Neural progenitor cell (in vitro differentiated cells): ENCODE results near the gene DNPH1. TPM values are rescaled to one million over a fixed set of nuclear protein-coding genes. Genes with fewer than 3 reads are reported as not detected.
A peak's percentile ranks its signal among the peaks of the same experiment; 100 is the strongest.

Experiments used
- DNase-seq: peaks from one replicate; pipeline ENCODE4 v3.0.0-alpha.2; 2016; ENCODE audit warnings: low spot score
- H2AFZ ChIP-seq: fragments of 200-600 bp; sonication (generic); replicated peaks from 2 replicates; pipeline ENCODE4 v1.6.1; 2016; ENCODE audit warnings: antibody characterized with exemption
- H3F3A ChIP-seq: fragments of 200-600 bp; sonication (generic); 2 replicates; pipeline ENCODE4 v1.6.1; 2016; ENCODE audit warnings: antibody characterized with exemption, low read depth
- H3K27ac ChIP-seq: fragments of 200-600 bp; sonication (generic); 2 replicates; pipeline ENCODE4 v1.5.1; 2016; ENCODE audit warnings: mild to moderate bottlenecking
- H3K27me3 ChIP-seq: fragments of 200-600 bp; sonication (generic); 2 replicates; pipeline ENCODE4 v1.6.1; 2016; ENCODE audit warnings: mild to moderate bottlenecking, moderate library complexity
- H3K36me3 ChIP-seq: fragments of 200-600 bp; sonication (generic); 2 replicates; pipeline ENCODE4 v1.5.1; 2016
- H3K4me1 ChIP-seq: fragments of 200-600 bp; sonication (generic); 2 replicates; pipeline ENCODE4 v1.6.1; 2016; ENCODE audit warnings: mixed run types
- H3K4me2 ChIP-seq: fragments of 200-600 bp; sonication (generic); 2 replicates; pipeline ENCODE4 v1.6.1; 2016
- H3K4me3 ChIP-seq: fragments of 200-600 bp; sonication (generic); 2 replicates; pipeline ENCODE4 v1.5.1; 2016
- H3K79me2 ChIP-seq: fragments of 200-600 bp; sonication (generic); 2 replicates; pipeline ENCODE4 v1.6.1; 2016; ENCODE audit warnings: low read depth
- H3K9ac ChIP-seq: fragments of 200-600 bp; sonication (generic); 2 replicates; pipeline ENCODE4 v1.6.1; 2016
- H3K9me3 ChIP-seq: fragments of 200-600 bp; sonication (generic); 2 replicates; pipeline ENCODE4 v1.5.1; 2016; ENCODE audit warnings: low read depth
- H4K20me1 ChIP-seq: fragments of 200-600 bp; sonication (generic); 2 replicates; pipeline ENCODE4 v1.6.1; 2016; ENCODE audit warnings: low read depth
- H3K27ac Mint-ChIP-seq: 3 replicates; pipeline ENCODE4 v1.8.0; 2021; ENCODE audit warnings: mixed read lengths
- H3K27me3 Mint-ChIP-seq: 2 replicates; pipeline ENCODE4 v1.8.0; 2022; ENCODE audit warnings: low read depth, mild to moderate bottlenecking, inconsistent platforms, moderate library complexity, mixed read lengths; ENCODE audit not compliant: insufficient read depth
- H3K36me3 Mint-ChIP-seq: 3 replicates; pipeline ENCODE4 v1.8.0; 2021; ENCODE audit warnings: mixed read lengths
- H3K4me1 Mint-ChIP-seq: 3 replicates; pipeline ENCODE4 v1.8.0; 2021; ENCODE audit warnings: mixed read lengths
- H3K4me3 Mint-ChIP-seq: 3 replicates; pipeline ENCODE4 v1.8.0; 2021; ENCODE audit warnings: mild to moderate bottlenecking, moderate library complexity, mixed read lengths
- H3K9me3 Mint-ChIP-seq: 3 replicates; pipeline ENCODE4 v1.8.0; 2020; ENCODE audit warnings: mixed read lengths
- CTCF ChIP-seq: fragments of 200-600 bp; sonication (generic); IDR thresholded peaks from 2 replicates; pipeline ENCODE4 v1.5.1; 2017; ENCODE audit warnings: antibody characterized with exemption, mild to moderate bottlenecking
- EZH2 ChIP-seq: fragments of 200-600 bp; sonication (generic); IDR thresholded peaks from 2 replicates; pipeline ENCODE4 v1.6.1; 2017; ENCODE audit warnings: antibody characterized with exemption, mild to moderate bottlenecking, moderate library complexity
- EZH2phosphoT487 ChIP-seq: fragments of 200-600 bp; sonication (generic); IDR thresholded peaks from 2 replicates; pipeline ENCODE4 v1.6.1; 2017; ENCODE audit warnings: antibody characterized with exemption
- total RNA-seq: library from RNA; depleted of rRNA; stranded (reverse); fragments of >200 nt; gene quantifications from 2 replicates; pipeline ENCODE4 v1.2.3, GENCODE V29; 2015; ENCODE audit warnings: low replicate concordance

The DNPH1 gene
- total RNA-seq: 25.2 and 113 TPM in 2 replicates

- peak within 1 kb of the TSS; percentile 98 for H2AFZ ChIP-seq
- no peak within 1 kb of the TSS for H3K9ac ChIP-seq
- H3K4me2 ChIP-seq: peak within 1 kb of the TSS; percentile 77
- no peak within 1 kb of the TSS for H3K27ac Mint-ChIP-seq
- no peak within 1 kb of the TSS for H3K27ac ChIP-seq
- DNase-seq: peak; percentile 90
- peak within 1 kb of the TSS; percentile 64 for H3K4me3 ChIP-seq
- peak within 1 kb of the TSS; percentile 87 for H3K4me3 Mint-ChIP-seq
- H3K4me1 Mint-ChIP-seq: peaks cover 14% of the 10 kb centered on the region
- peaks cover 33% of the 10 kb centered on the region for H3K27me3 ChIP-seq
- H3K79me2 ChIP-seq: peaks cover 10% of the 10 kb centered on the region
- H3K9me3 Mint-ChIP-seq: peaks cover 4% of the 10 kb centered on the region
- no peaks in the 10 kb centered on the region for H3K4me1 ChIP-seq
- no peaks in the 10 kb centered on the region for H3K36me3 ChIP-seq
- H4K20me1 ChIP-seq: no peaks in the 10 kb centered on the region
- H3K27me3 Mint-ChIP-seq: peaks cover 24% of the 10 kb centered on the region
- no peaks in the 10 kb centered on the region for H3K9me3 ChIP-seq
- TF ChIP-seq EZH2phosphoT487 (no peak), EZH2 (peak; percentile 55), CTCF (peak; percentile 91)
- no peaks in the 10 kb centered on the region for H3F3A ChIP-seq
- peaks cover 8% of the 10 kb centered on the region for H3K36me3 Mint-ChIP-seq
These were observed at the start of gene DNPH1 for GRCh38 chr6:43228951-43229802. TSS of gene DNPH1 (minus strand) at chr6:43229481. CDS start at chr6:43229456, 25 bp downstream.

- H3F3A ChIP-seq: peaks cover 34% of the 10 kb centered on the region
- H3K4me2 ChIP-seq: peak overlapping the region; percentile 46
- H3K27me3 ChIP-seq: peaks cover 28% of the 10 kb centered on the region
- H3K4me1 ChIP-seq: peaks cover 32% of the 10 kb centered on the region
- no peak overlapping the region for H3K9ac ChIP-seq
- H3K79me2 ChIP-seq: no peaks in the 10 kb centered on the region
- H3K9me3 ChIP-seq: no peaks in the 10 kb centered on the region
- Mint-ChIP-seq H3K4me1 (peaks cover 40% of the 10 kb centered on the region), H3K4me3 (no peak overlapping the region), H3K36me3 (peaks cover 2% of the 10 kb centered on the region), H3K9me3 (no peaks in the 10 kb centered on the region), H3K27ac (peak overlapping the region; percentile 91), H3K27me3 (peaks cover 31% of the 10 kb centered on the region)
- no peak for TF ChIP-seq CTCF
- TF ChIP-seq EZH2: no peak
- TF ChIP-seq EZH2phosphoT487: no peak
- DNase-seq: no peak
- no peak overlapping the region for H2AFZ ChIP-seq
- no peak overlapping the region for H3K4me3 ChIP-seq
- H3K27ac ChIP-seq: no peak overlapping the region
- no peaks in the 10 kb centered on the region for H3K36me3 ChIP-seq
- H4K20me1 ChIP-seq: no peaks in the 10 kb centered on the region
These were observed 49.3 kb upstream of the DNPH1 start for GRCh38 chr6:43278524-43279078.

GRCh38 chr6:43277643-43278523 lies 48.6 kb upstream of the DNPH1 start:
- Histone ChIP-seq H3K79me2 (no peaks in the 10 kb centered on the region), H3K27ac (no peak overlapping the region), H3F3A (peaks cover 36% of the 10 kb centered on the region), H3K36me3 (no peaks in the 10 kb centered on the region), H3K27me3 (peaks cover 35% of the 10 kb centered on the region), H4K20me1 (no peaks in the 10 kb centered on the region), H3K9me3 (no peaks in the 10 kb centered on the region), H3K4me3 (no peak overlapping the region), H3K4me2 (peak overlapping the region; percentile 46), H3K4me1 (peaks cover 32% of the 10 kb centered on the region), H3K9ac (no peak overlapping the region), H2AFZ (no peak overlapping the region)
- H3K4me3 Mint-ChIP-seq: peak overlapping the region; percentile 70
- H3K27ac Mint-ChIP-seq: peak overlapping the region; percentile 91
- H3K36me3 Mint-ChIP-seq: peaks cover 2% of the 10 kb centered on the region
- no peaks in the 10 kb centered on the region for H3K9me3 Mint-ChIP-seq
- peaks cover 40% of the 10 kb centered on the region for H3K4me1 Mint-ChIP-seq
- TF ChIP-seq EZH2: no peak
- no peak for TF ChIP-seq EZH2phosphoT487
- TF ChIP-seq CTCF: no peak
- peak; percentile 44 for DNase-seq
- H3K27me3 Mint-ChIP-seq: peaks cover 31% of the 10 kb centered on the region
